OCI-LY3 (cell line): Measurements from ENCODE around the gene WDR70.

Source experiments
- H2AFZ ChIP-seq: fragments of 200-600, 300-600 bp; shearing (Covaris generic); 2 replicates; pipeline ENCODE4 v1.6.0; 2014; ENCODE audit warnings: antibody characterized with exemption, low read depth, low read length
- H3K27ac ChIP-seq: fragments of 200-600, 300-600 bp; sonication (generic); 2 replicates; pipeline ENCODE4 v1.5.1; 2014; ENCODE audit warnings: mild to moderate bottlenecking, low read length, moderate library complexity, mixed read lengths
- H3K27me3 ChIP-seq: fragments of 200-600, 300-600 bp; sonication (generic); 2 replicates; pipeline ENCODE4 v1.6.1; 2014; ENCODE audit warnings: low read depth, low read length, mixed read lengths
- H3K36me3 ChIP-seq: fragments of 200-600, 300-600 bp; sonication (generic); replicated peaks from 2 replicates; pipeline ENCODE3; 2014; ENCODE audit warnings: low read depth, low read length, mixed read lengths
- H3K4me1 ChIP-seq: fragments of 300-600, 200-600 bp; sonication (generic); 2 replicates; pipeline ENCODE4 v1.6.1; 2014; ENCODE audit warnings: low read length, mixed read lengths
- H3K4me2 ChIP-seq: fragments of 200-600, 300-600 bp; sonication (generic); 2 replicates; pipeline ENCODE4 v1.6.1; 2014; ENCODE audit warnings: low read length, mixed read lengths
- H3K4me3 ChIP-seq: fragments of 300-600, 200-600 bp; sonication (generic); 2 replicates; pipeline ENCODE4 v1.5.1; 2014; ENCODE audit warnings: antibody characterized with exemption, mild to moderate bottlenecking, low read length, moderate library complexity
- H3K79me2 ChIP-seq: fragments of 300-600, 200-600 bp; shearing (Covaris generic); 2 replicates; pipeline ENCODE4 v1.6.1; 2014; ENCODE audit warnings: mild to moderate bottlenecking, low read length, mixed read lengths
- H3K9ac ChIP-seq: fragments of 300-600, 200-600 bp; shearing (Covaris generic); 2 replicates; pipeline ENCODE4 v1.6.0; 2014; ENCODE audit warnings: mild to moderate bottlenecking, low read length, moderate library complexity
- H3K9me3 ChIP-seq: fragments of 200-600, 300-600 bp; shearing (Covaris generic); 2 replicates; pipeline ENCODE4 v1.6.1; 2014; ENCODE audit warnings: low read length, mixed read lengths; ENCODE audit not compliant: insufficient read depth
- H4K20me1 ChIP-seq: fragments of 200-600, 300-600 bp; sonication (generic); 2 replicates; pipeline ENCODE4 v1.6.1; 2016; ENCODE audit warnings: low read length, mixed read lengths; ENCODE audit not compliant: insufficient read depth
- EZH2phosphoT487 ChIP-seq: fragments of 200-600 bp; shearing (Covaris generic); IDR thresholded peaks from 2 replicates; pipeline ENCODE4 v1.6.1; 2018; ENCODE audit warnings: antibody characterized with exemption, mixed run types, low read depth
- TF ChIP-seq, protein P1 (sequence below): fragments of 200-600, 300-600 bp; sonication (generic); IDR thresholded peaks from 2 replicates; pipeline ENCODE4 v1.5.1; 2014; ENCODE audit warnings: antibody characterized with exemption, low read length, low read depth

The WDR70 gene

DNA sequence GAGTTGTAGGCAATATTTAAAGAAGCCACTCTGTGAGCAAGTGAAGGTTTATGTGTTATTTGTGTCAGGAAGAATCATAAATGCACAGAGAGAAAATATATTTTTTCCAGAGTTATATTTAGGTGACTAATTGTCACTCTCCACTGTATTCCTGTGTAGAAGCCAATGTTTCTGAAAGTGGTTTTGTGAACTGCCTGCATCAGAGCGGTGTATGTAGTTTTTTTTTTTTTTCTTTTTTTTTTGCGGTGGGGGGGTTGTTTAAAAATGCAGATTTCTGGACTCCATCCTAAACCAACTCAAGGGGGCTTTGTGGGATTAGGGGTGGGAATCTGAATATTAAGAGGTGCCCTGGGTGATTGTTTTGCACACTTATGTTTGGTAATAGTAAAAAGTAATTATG, 357.3 kb downstream of the WDR70 start:
- TF ChIP-seq EZH2phosphoT487, result no peak
- TF ChIP-seq, protein P1, sequence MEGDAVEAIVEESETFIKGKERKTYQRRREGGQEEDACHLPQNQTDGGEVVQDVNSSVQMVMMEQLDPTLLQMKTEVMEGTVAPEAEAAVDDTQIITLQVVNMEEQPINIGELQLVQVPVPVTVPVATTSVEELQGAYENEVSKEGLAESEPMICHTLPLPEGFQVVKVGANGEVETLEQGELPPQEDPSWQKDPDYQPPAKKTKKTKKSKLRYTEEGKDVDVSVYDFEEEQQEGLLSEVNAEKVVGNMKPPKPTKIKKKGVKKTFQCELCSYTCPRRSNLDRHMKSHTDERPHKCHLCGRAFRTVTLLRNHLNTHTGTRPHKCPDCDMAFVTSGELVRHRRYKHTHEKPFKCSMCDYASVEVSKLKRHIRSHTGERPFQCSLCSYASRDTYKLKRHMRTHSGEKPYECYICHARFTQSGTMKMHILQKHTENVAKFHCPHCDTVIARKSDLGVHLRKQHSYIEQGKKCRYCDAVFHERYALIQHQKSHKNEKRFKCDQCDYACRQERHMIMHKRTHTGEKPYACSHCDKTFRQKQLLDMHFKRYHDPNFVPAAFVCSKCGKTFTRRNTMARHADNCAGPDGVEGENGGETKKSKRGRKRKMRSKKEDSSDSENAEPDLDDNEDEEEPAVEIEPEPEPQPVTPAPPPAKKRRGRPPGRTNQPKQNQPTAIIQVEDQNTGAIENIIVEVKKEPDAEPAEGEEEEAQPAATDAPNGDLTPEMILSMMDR, result no peak
- H3K9me3 ChIP-seq, result no peaks in the 10 kb centered on the region
- no peaks in the 10 kb centered on the region for H3K27me3 ChIP-seq
- H3K9ac ChIP-seq, result no peak overlapping the region
- H2AFZ ChIP-seq, result no peak overlapping the region
- H3K4me2 ChIP-seq, result no peak overlapping the region
- no peaks in the 10 kb centered on the region for H3K79me2 ChIP-seq
- H3K4me1 ChIP-seq, result no peaks in the 10 kb centered on the region
- no peaks in the 10 kb centered on the region for H3K36me3 ChIP-seq
- no peak overlapping the region for H3K4me3 ChIP-seq
- H4K20me1 ChIP-seq, result no peaks in the 10 kb centered on the region
- no peak overlapping the region for H3K27ac ChIP-seq

DNA sequence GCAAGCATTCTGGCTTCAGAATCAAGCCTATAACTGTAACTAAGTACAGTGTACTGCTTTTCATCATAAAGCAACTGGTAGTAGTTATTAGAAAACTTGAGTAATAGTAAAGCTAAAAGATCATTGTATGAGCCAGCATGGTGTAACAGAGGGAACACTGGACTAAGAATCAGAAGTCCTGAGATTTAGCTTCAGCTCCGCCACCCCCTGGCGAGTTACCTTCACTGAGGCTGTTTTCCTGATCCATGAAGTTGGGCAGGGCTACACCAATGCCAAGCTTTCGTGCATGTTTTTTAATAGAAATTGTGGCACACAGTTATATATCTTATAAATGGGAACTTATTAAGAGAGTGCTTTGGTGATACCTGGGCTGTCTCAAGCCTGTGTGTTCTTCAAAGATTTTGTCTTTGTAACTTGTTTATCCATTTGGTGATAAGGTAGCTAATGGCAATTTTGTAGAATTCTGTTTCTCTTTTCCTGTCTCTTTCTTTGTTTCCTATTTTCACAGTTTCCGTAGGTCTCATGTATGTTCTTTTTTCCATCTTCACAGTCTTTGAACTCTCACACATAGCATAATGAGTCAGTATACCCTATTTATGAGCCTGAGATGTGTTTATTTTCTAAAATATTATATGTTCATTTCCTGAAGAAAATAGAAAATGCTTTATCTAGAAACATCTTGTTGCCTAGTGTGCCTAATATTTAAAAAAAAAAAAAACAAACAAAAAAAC, 358.4 kb downstream of the WDR70 start:
- Histone ChIP-seq H3K27me3 (no peaks in the 10 kb centered on the region), H3K9ac (no peak overlapping the region), H2AFZ (no peak overlapping the region), H3K4me3 (no peak overlapping the region), H4K20me1 (no peaks in the 10 kb centered on the region), H3K27ac (no peak overlapping the region), H3K4me2 (no peak overlapping the region), H3K79me2 (no peaks in the 10 kb centered on the region), H3K9me3 (no peaks in the 10 kb centered on the region), H3K36me3 (no peaks in the 10 kb centered on the region), H3K4me1 (no peaks in the 10 kb centered on the region)
- TF ChIP-seq, protein P1, result no peak
- TF ChIP-seq EZH2phosphoT487, result no peak

DNA sequence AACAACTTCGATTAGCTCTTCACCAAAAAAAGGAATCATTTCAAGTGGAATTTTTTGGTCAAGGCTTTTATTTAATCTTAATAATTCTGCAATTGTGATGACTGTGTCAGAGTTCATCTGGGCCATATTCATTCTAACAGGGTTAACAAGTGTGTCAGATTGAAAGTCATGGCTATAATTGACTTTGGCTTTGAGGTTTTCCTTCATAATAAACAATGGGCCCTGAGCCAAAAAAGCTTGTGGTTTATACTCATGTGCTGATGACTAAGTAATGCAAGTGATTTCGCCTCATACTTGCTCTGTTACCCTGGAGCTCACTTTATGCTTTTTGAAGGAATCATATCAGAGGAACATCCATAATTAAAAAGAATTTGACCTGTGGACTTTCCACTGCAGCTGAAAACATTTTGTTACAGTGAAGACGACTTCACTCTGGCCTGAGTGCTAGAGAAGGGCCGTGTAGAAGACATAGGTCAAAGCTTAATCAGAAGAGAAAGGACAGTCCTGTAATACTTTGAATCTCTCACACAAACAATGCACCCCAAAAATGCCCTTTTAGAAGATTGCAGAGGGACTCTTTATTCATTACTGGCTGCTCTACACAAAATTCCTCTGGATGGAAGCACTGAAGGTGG, 359.1 kb downstream of the WDR70 start:
- Histone ChIP-seq H3K27me3 (no peaks in the 10 kb centered on the region), H4K20me1 (no peaks in the 10 kb centered on the region), H3K79me2 (no peaks in the 10 kb centered on the region), H3K9me3 (no peaks in the 10 kb centered on the region), H3K4me2 (no peak overlapping the region), H3K36me3 (no peaks in the 10 kb centered on the region), H3K4me3 (no peak overlapping the region), H3K9ac (no peak overlapping the region), H3K4me1 (no peaks in the 10 kb centered on the region), H2AFZ (no peak overlapping the region), H3K27ac (no peak overlapping the region)
- no peak for TF ChIP-seq EZH2phosphoT487
- TF ChIP-seq, protein P1, result no peak

DNA sequence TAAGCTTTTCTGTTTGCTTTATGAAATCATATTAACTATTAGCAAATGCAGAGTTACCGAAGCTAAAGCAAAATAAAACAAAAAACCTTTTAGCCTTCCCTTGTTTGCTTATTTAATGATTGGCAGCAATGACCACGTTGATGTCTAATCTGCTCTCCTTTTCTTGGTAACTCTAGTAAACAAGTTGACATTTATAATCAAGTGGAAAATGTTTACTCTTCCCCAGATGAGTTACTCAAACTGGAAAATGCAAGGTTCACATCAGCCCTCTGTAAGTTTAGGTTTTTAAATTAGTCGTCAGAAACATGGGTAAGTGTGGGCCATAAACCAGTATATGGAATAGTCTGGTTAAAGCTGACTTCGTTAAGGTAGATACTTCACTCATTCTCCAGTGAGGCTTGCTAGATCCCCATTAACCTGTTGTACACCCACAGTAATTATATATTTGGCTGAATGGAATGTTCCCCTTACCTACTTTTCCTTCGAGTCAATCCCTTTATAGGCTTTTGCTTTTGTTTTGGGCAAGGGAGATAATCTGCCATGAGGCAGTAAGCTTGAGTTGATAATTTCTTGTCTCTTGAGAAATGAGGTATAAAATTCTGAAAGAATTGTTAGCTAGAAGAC, 359.9 kb downstream of the WDR70 start:
- Histone ChIP-seq H3K4me1 (no peaks in the 10 kb centered on the region), H3K4me2 (no peak overlapping the region)

More for the DNA sequence above, 359.9 kb downstream of the WDR70 start:
- Histone ChIP-seq H3K27ac (no peak overlapping the region), H4K20me1 (no peaks in the 10 kb centered on the region), H3K36me3 (no peaks in the 10 kb centered on the region), H3K79me2 (no peaks in the 10 kb centered on the region), H3K4me3 (no peak overlapping the region), H3K9me3 (no peaks in the 10 kb centered on the region), H2AFZ (no peak overlapping the region), H3K27me3 (no peaks in the 10 kb centered on the region), H3K9ac (no peak overlapping the region)
- TF ChIP-seq EZH2phosphoT487, result no peak
- TF ChIP-seq, protein P1, result no peak
